OCI-LY3 (cell line): ENCODE data around the gene FAM181A.

Experiments
- H2AFZ ChIP-seq: fragments of 200-600, 300-600 bp; shearing (Covaris generic); 2 replicates; pipeline ENCODE4 v1.6.0; 2014; ENCODE audit warnings: antibody characterized with exemption, low read depth, low read length
- H3K27ac ChIP-seq: fragments of 200-600, 300-600 bp; sonication (generic); 2 replicates; pipeline ENCODE4 v1.5.1; 2014; ENCODE audit warnings: mild to moderate bottlenecking, low read length, moderate library complexity, mixed read lengths
- H3K27me3 ChIP-seq: fragments of 200-600, 300-600 bp; sonication (generic); 2 replicates; pipeline ENCODE4 v1.6.1; 2014; ENCODE audit warnings: low read depth, low read length, mixed read lengths
- H3K36me3 ChIP-seq: fragments of 200-600, 300-600 bp; sonication (generic); replicated peaks from 2 replicates; pipeline ENCODE3; 2014; ENCODE audit warnings: low read depth, low read length, mixed read lengths
- H3K4me1 ChIP-seq: fragments of 300-600, 200-600 bp; sonication (generic); 2 replicates; pipeline ENCODE4 v1.6.1; 2014; ENCODE audit warnings: low read length, mixed read lengths
- H3K4me2 ChIP-seq: fragments of 200-600, 300-600 bp; sonication (generic); 2 replicates; pipeline ENCODE4 v1.6.1; 2014; ENCODE audit warnings: low read length, mixed read lengths
- H3K4me3 ChIP-seq: fragments of 300-600, 200-600 bp; sonication (generic); 2 replicates; pipeline ENCODE4 v1.5.1; 2014; ENCODE audit warnings: antibody characterized with exemption, mild to moderate bottlenecking, low read length, moderate library complexity
- H3K79me2 ChIP-seq: fragments of 300-600, 200-600 bp; shearing (Covaris generic); 2 replicates; pipeline ENCODE4 v1.6.1; 2014; ENCODE audit warnings: mild to moderate bottlenecking, low read length, mixed read lengths
- H3K9ac ChIP-seq: fragments of 300-600, 200-600 bp; shearing (Covaris generic); 2 replicates; pipeline ENCODE4 v1.6.0; 2014; ENCODE audit warnings: mild to moderate bottlenecking, low read length, moderate library complexity
- H3K9me3 ChIP-seq: fragments of 200-600, 300-600 bp; shearing (Covaris generic); 2 replicates; pipeline ENCODE4 v1.6.1; 2014; ENCODE audit warnings: low read length, mixed read lengths; ENCODE audit not compliant: insufficient read depth
- H4K20me1 ChIP-seq: fragments of 200-600, 300-600 bp; sonication (generic); 2 replicates; pipeline ENCODE4 v1.6.1; 2016; ENCODE audit warnings: low read length, mixed read lengths; ENCODE audit not compliant: insufficient read depth
- CTCF ChIP-seq: fragments of 200-600, 300-600 bp; sonication (generic); IDR thresholded peaks from 2 replicates; pipeline ENCODE4 v1.5.1; 2014; ENCODE audit warnings: antibody characterized with exemption, low read length, low read depth
- EZH2phosphoT487 ChIP-seq: fragments of 200-600 bp; shearing (Covaris generic); IDR thresholded peaks from 2 replicates; pipeline ENCODE4 v1.6.1; 2018; ENCODE audit warnings: antibody characterized with exemption, mixed run types, low read depth

FAM181A gene

DNA sequence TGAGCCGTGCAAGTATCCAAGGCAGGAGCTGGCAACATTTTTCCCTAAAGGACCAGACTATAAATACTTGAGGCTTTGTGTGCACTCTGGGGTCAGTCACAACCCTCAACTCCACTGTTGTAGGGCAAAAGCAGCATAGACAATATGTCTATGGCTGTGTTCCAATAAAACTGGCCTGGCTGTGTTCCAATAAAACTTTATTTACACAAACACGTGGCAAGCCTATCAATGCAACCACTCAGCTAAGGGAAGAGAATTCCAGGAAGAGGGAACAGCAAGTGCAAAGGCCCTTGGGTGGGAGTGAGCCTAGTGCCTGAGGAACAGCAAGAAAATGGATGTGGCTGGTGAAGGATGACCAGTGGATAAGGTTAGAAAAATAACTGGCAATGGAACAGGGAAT is 11.3 kb upstream of the FAM181A start:
- Histone ChIP-seq H3K27ac (no peak overlapping the region), H3K79me2 (no peaks in the 10 kb centered on the region), H2AFZ (no peak overlapping the region)

GRCh38 chr14:93916498-93916897 is 10.6 kb upstream of the FAM181A start:
- H3K27me3 ChIP-seq, result 0 out of 2 replicates have a peak, but pooled peaks cover 5% of the 10 kb centered on the region
- no peaks in the 10 kb centered on the region for H3K79me2 ChIP-seq
- no peak overlapping the region for H3K27ac ChIP-seq
- H3K4me3 ChIP-seq, result no peak overlapping the region
- no peak overlapping the region for H3K4me2 ChIP-seq
- H3K4me1 ChIP-seq, result no peaks in the 10 kb centered on the region
- TF ChIP-seq CTCF (no peak), EZH2phosphoT487 (no peak)
- no peak overlapping the region for H2AFZ ChIP-seq
- H3K36me3 ChIP-seq, result no peaks in the 10 kb centered on the region
- no peaks in the 10 kb centered on the region for H4K20me1 ChIP-seq
- H3K9ac ChIP-seq, result no peak overlapping the region
- H3K9me3 ChIP-seq, result no peaks in the 10 kb centered on the region

More for the DNA sequence above, 11.3 kb upstream of the FAM181A start:
- H3K4me3 ChIP-seq, result no peak overlapping the region
- no peaks in the 10 kb centered on the region for H3K36me3 ChIP-seq
- TF ChIP-seq EZH2phosphoT487 (no peak), CTCF (no peak)
- H3K4me1 ChIP-seq, result no peaks in the 10 kb centered on the region
- H3K27me3 ChIP-seq, result 0 out of 2 replicates have a peak, but pooled peaks cover 5% of the 10 kb centered on the region
- H4K20me1 ChIP-seq, result no peaks in the 10 kb centered on the region
- no peaks in the 10 kb centered on the region for H3K9me3 ChIP-seq
- H3K9ac ChIP-seq, result no peak overlapping the region
- H3K4me2 ChIP-seq, result no peak overlapping the region

- H2AFZ ChIP-seq, result no peak overlapping the region
- H3K36me3 ChIP-seq, result no peaks in the 10 kb centered on the region
- no peak overlapping the region for H3K9ac ChIP-seq
- no peaks in the 10 kb centered on the region for H3K79me2 ChIP-seq
- H3K27ac ChIP-seq, result no peak overlapping the region
- no peaks in the 10 kb centered on the region for H4K20me1 ChIP-seq
- no peak for TF ChIP-seq CTCF
- TF ChIP-seq EZH2phosphoT487, result no peak
- H3K4me1 ChIP-seq, result no peaks in the 10 kb centered on the region
- H3K4me3 ChIP-seq, result no peak overlapping the region
- H3K27me3 ChIP-seq, result 0 out of 2 replicates have a peak, but pooled peaks cover 5% of the 10 kb centered on the region
- H3K9me3 ChIP-seq, result no peaks in the 10 kb centered on the region
- no peak overlapping the region for H3K4me2 ChIP-seq
These were observed 10.0 kb upstream of the FAM181A start for GRCh38 chr14:93917141-93917540.

DNA sequence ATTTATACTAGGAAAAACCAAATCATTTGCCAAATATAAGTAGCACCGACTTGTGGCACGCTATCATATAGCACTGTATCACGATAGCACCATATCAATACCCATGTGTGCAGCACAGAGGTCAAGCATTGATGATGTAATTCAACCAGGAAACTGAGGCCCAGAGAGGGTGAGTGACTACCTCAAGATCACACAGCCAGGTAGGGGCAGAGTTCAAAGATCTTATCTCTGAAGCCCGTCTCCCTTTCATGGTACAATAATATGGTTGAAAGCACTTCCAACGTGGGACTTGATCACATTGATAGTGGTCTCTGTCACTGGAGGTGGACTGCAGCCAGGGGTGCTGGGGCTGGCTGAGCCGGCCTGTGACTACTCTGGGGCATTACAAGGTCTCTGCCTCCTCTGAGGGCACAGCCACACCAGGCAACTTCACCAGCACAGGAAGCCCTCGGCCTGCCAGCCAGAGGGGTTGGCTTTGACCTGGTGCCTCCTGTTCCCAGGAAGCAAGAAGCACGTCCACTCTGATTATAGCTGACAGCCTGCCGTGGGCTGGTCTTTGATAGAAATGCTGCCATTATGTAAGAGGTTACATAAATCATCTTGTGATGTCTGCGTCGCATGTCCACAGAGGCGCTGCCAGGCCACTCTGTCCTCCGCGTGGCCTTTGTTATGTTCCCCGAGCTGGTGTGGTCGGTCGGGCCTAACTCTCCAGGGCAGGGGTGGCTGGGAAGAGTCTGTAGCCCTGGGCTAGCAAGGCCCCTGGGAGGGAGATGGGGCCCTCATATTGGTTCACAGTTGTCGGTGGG is 5.9 kb upstream of the FAM181A start:
- no peaks in the 10 kb centered on the region for H4K20me1 ChIP-seq
- H3K9me3 ChIP-seq, result no peaks in the 10 kb centered on the region
- no peak overlapping the region for H3K4me2 ChIP-seq
- H3K4me1 ChIP-seq, result no peaks in the 10 kb centered on the region
- TF ChIP-seq CTCF (no peak), EZH2phosphoT487 (no peak)
- no peak overlapping the region for H3K9ac ChIP-seq
- 0 out of 2 replicates have a peak, but pooled peaks cover 5% of the 10 kb centered on the region for H3K27me3 ChIP-seq
- H3K36me3 ChIP-seq, result no peaks in the 10 kb centered on the region
- no peak overlapping the region for H3K4me3 ChIP-seq
- no peak overlapping the region for H3K27ac ChIP-seq
- no peak overlapping the region for H2AFZ ChIP-seq
- no peaks in the 10 kb centered on the region for H3K79me2 ChIP-seq
